Sigmoid colon (tissue), 4 donors: ENCODE data around the gene SHISA8.

Experiments
- CTCF ChIP-seq, 4 experiments: fragments of 450-650 bp in 3 of 4; fragments of 200-600 bp in 1 of 4; IDR thresholded peaks; one replicate each; pipeline ENCODE4 v1.5.1; 2016 to 2019; ENCODE audit warnings: antibody characterized with exemption in 4 of 4, mild to moderate bottlenecking in 3 of 4, moderate library complexity in 2 of 4
- EP300 ChIP-seq, 4 donors: sonication (generic); formaldehyde crosslinking; IDR thresholded peaks; one replicate each; pipeline ENCODE4 v1.6.1; 2017; ENCODE audit warnings: antibody characterized with exemption in 4 of 4
- POLR2A ChIP-seq, 2 donors: fragments of 450-650 bp; IDR thresholded peaks; one replicate each; pipeline ENCODE4 v1.6.1; 2016; ENCODE audit warnings: antibody characterized with exemption in 2 of 2, mild to moderate bottlenecking in 2 of 2, moderate library complexity in 2 of 2

GRCh38 chr22:41936894-41937169 lies 22.0 kb upstream of the SHISA8 start:
- TF ChIP-seq EP300 (IDR thresholded peaks at IDR 0.05) (no peak), CTCF (IDR thresholded peaks at IDR 0.05) (no peak), POLR2A (IDR thresholded peaks at IDR 0.05) (no peak)
